Transverse colon (tissue), 4 donors: ENCODE data around the gene INPP4B. TPM values are rescaled to one million over a fixed set of nuclear protein-coding genes. Genes with fewer than 3 reads are reported as not detected.

Experiments
- DNase-seq: peaks from one replicate; pipeline ENCODE4 v3.0.0-alpha.2; 2019
- H3K27ac ChIP-seq, 4 donors: fragments of 200-600 bp; sonication (generic); 2 replicates each; pipeline ENCODE4 v1.5.1; 2016 to 2018; ENCODE audit warnings: inconsistent platforms in 4 of 4
- H3K27me3 ChIP-seq: fragments of 200-600 bp; sonication (generic); 2 replicates; pipeline ENCODE4 v1.5.1; 2017; ENCODE audit warnings: inconsistent platforms
- H3K36me3 ChIP-seq, 4 donors: fragments of 200-600 bp; sonication (generic); 2 replicates each; pipeline ENCODE4 v1.5.1; 2017 to 2019; ENCODE audit warnings: inconsistent platforms in 4 of 4
- H3K4me1 ChIP-seq, 4 donors: fragments of 200-600 bp; sonication (generic); 2 replicates each; pipeline ENCODE4 v1.5.1; 2017 to 2020; ENCODE audit warnings: inconsistent platforms in 4 of 4
- H3K4me3 ChIP-seq, 4 donors: fragments of 200-600 bp; sonication (generic); 1 replicate in 1 of 4; 2 replicates in 3 of 4; pipeline versions ENCODE4 v1.5.1 to v1.6.1; 2017 to 2019; ENCODE audit warnings: inconsistent platforms in 4 of 4
- H3K9me3 ChIP-seq, 2 donors: fragments of 200-600 bp; sonication (generic); 2 replicates each; pipeline ENCODE4 v1.5.1; 2017 to 2019; ENCODE audit warnings: inconsistent platforms in 2 of 2
- EP300 ChIP-seq: sonication (generic); formaldehyde crosslinking; IDR thresholded peaks from one replicate; pipeline ENCODE4 v1.6.1; 2017; ENCODE audit warnings: antibody characterized with exemption, low read depth
- POLR2A ChIP-seq: fragments of 450-650 bp; IDR thresholded peaks from one replicate; pipeline ENCODE4 v1.6.1; 2016; ENCODE audit warnings: antibody characterized with exemption, mild to moderate bottlenecking, moderate library complexity
- POLR2AphosphoS5 ChIP-seq, 3 donors: sonication (generic); formaldehyde crosslinking; IDR thresholded peaks; one replicate each; pipeline ENCODE4 v1.6.1; 2016; ENCODE audit warnings: antibody characterized with exemption in 3 of 3
- WGBS, 2 donors: methylation state at CpG; one replicate each; pipeline ENCODE4 v1.1.5; 2018; ENCODE audit warnings: low coverage in 1 of 2; 5-methylcytosine and 5-hydroxymethylcytosine counted together
- in situ Hi-C, 4 donors: fragments of 200-750 bp; cut with MboI; loops; one replicate each; pipeline versions ENCODE4 v1.15.0 to v1.15.1; 2017; ENCODE audit warnings: low sequenced_read_pairs in 3 of 4, low pct_ligation_motif_present in 1 of 4, low pct_unique_long_range_greater_than_20kb in 1 of 4
- intact Hi-C: fragments of 100-400 bp; cut with DNase I; formaldehyde crosslinking; loops from one replicate; pipeline ENCODE4 v1.15.1; 2023; ENCODE audit warnings: low total_unique reads
- total RNA-seq, 4 donors: library from RNA; depleted of rRNA; stranded (reverse); fragments of >200 nt; gene quantifications; one replicate each; pipeline ENCODE4 v1.1.0, GENCODE V29; 2016
- TF ChIP-seq, protein P1 (sequence below), 5 experiments: fragments of 200-600 bp in 3 of 5; fragments of 450-650 bp in 2 of 5; sonication (generic) in 3 of 5; IDR thresholded peaks; 1 replicate in 2 of 5; 2 replicates in 3 of 5; pipeline ENCODE4 v1.5.1; 2016 to 2017; ENCODE audit warnings: antibody characterized with exemption in 5 of 5, inconsistent platforms in 3 of 5, mild to moderate bottlenecking in 2 of 5, moderate library complexity in 1 of 5

Gene INPP4B
- total RNA-seq, 4 donors from 2014 or later, result 18.3 to 33.8 (median 31.4) TPM

DNA sequence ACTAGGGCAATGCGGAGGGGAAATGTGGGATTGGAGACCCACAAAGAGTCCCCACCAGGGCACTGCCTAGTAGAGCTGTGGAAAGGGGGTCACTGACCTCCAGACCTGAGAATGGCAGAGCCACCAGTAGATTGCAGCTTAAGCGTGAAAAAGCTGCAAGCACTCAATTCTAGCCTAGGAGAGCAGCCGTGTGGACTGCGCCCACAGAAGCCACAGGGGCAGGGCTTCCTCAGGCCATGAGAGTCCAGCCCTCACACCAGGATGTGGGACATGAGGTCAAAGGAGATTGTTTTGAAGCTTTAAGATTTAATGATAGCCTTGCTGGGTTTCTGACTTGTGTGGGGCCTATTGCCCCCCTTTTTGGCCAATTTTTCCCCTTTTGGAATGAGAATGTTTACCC lies 379.0 kb downstream of the INPP4B start:
- intact Hi-C loops, result no loop called here
- no peaks in the 10 kb centered on the region for H3K36me3 ChIP-seq
- no peak for DNase-seq
- TF ChIP-seq POLR2AphosphoS5 (IDR thresholded peaks at IDR 0.05) (no peak), POLR2A (no peak), EP300 (no peak)
- TF ChIP-seq, protein P1, sequence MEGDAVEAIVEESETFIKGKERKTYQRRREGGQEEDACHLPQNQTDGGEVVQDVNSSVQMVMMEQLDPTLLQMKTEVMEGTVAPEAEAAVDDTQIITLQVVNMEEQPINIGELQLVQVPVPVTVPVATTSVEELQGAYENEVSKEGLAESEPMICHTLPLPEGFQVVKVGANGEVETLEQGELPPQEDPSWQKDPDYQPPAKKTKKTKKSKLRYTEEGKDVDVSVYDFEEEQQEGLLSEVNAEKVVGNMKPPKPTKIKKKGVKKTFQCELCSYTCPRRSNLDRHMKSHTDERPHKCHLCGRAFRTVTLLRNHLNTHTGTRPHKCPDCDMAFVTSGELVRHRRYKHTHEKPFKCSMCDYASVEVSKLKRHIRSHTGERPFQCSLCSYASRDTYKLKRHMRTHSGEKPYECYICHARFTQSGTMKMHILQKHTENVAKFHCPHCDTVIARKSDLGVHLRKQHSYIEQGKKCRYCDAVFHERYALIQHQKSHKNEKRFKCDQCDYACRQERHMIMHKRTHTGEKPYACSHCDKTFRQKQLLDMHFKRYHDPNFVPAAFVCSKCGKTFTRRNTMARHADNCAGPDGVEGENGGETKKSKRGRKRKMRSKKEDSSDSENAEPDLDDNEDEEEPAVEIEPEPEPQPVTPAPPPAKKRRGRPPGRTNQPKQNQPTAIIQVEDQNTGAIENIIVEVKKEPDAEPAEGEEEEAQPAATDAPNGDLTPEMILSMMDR (IDR thresholded peaks at IDR 0.05), result no peak
- H3K27me3 ChIP-seq, result no peaks in the 10 kb centered on the region
- WGBS, 2 donors, result 88 to 95% methylated on average over 3 to 4 of the region's 4 CpGs
- peaks cover 0 to 6% (median 2%) of the 10 kb centered on the region in 4 donors for H3K4me1 ChIP-seq
- H3K27ac ChIP-seq, result no peak overlapping the region
- H3K9me3 ChIP-seq, result no peaks in the 10 kb centered on the region
- no peak overlapping the region for H3K4me3 ChIP-seq
- in situ Hi-C loops, result no loop called here

DNA sequence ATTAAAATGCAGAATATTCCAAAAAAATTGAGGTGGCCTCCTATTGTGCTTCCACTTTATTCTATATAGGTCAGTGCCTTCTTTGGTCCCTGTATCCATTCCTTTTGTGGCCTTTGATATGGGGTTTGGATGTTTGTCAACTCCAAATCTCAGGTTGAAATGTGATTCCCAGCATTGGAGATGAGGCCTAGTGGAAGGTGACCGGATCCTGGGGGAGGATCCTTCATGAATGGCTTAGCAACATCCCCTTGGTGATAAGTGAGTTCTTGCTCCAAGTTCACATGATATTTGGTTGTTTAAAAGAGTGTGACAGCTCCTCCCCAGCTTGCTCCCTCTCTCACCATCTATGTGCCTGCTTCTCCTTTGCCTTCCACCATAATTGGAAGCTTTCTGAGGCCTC lies 380.6 kb downstream of the INPP4B start:
- in situ Hi-C loops, result no loop called here

DNA sequence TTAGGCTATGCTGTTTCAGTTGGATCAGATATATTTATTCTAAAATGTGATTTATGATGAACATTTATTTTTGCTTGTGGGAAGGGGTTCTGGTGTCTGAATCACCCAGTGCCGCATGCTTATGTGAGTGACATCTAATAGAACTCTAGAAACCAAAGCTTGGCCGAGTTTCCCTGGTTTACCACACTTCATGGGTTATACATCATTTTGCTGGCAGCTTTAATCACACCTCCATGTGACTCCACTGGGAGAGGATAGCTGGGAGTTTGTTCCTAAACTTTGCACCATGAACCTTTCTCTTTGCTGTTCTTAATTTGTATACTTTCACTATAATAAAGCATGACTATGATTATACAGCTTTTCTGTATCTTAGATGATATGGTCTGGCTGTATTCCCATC lies 382.9 kb downstream of the INPP4B start:
- in situ Hi-C loops (no loop called here), intact Hi-C loops (no loop called here)
- no peaks in the 10 kb centered on the region for H3K9me3 ChIP-seq
- no peaks in the 10 kb centered on the region for H3K36me3 ChIP-seq
- 25 to 61% methylated on average over 2 of the region's 2 CpGs for WGBS, 2 donors
- peak; percentile 29 for DNase-seq
- TF ChIP-seq, protein P1 (IDR thresholded peaks at IDR 0.05), result no peak
- TF ChIP-seq POLR2AphosphoS5 (IDR thresholded peaks at IDR 0.05) (no peak), EP300 (no peak), POLR2A (no peak)
- H3K4me1 ChIP-seq, result peaks cover 0 to 6% (median 2%) of the 10 kb centered on the region in 4 donors
- no peaks in the 10 kb centered on the region for H3K27me3 ChIP-seq
- peak overlapping the region in 1 of 4 donors; percentile 3 for H3K27ac ChIP-seq
- H3K4me3 ChIP-seq, result no peak overlapping the region

More for the DNA sequence above, 380.6 kb downstream of the INPP4B start:
- Histone ChIP-seq H3K27me3 (no peaks in the 10 kb centered on the region), H3K4me3 (no peak overlapping the region), H3K4me1 (peaks cover 0 to 6% (median 2%) of the 10 kb centered on the region in 4 donors), H3K27ac (no peak overlapping the region), H3K36me3 (no peaks in the 10 kb centered on the region), H3K9me3 (no peaks in the 10 kb centered on the region)
- WGBS, 2 donors, result 83 to 91% methylated on average over 1 of the region's 1 CpG
- no peak for TF ChIP-seq POLR2A
- no peak for TF ChIP-seq EP300
- TF ChIP-seq POLR2AphosphoS5 (IDR thresholded peaks at IDR 0.05), result no peak
- intact Hi-C loops, result no loop called here
- no peak for DNase-seq

DNA sequence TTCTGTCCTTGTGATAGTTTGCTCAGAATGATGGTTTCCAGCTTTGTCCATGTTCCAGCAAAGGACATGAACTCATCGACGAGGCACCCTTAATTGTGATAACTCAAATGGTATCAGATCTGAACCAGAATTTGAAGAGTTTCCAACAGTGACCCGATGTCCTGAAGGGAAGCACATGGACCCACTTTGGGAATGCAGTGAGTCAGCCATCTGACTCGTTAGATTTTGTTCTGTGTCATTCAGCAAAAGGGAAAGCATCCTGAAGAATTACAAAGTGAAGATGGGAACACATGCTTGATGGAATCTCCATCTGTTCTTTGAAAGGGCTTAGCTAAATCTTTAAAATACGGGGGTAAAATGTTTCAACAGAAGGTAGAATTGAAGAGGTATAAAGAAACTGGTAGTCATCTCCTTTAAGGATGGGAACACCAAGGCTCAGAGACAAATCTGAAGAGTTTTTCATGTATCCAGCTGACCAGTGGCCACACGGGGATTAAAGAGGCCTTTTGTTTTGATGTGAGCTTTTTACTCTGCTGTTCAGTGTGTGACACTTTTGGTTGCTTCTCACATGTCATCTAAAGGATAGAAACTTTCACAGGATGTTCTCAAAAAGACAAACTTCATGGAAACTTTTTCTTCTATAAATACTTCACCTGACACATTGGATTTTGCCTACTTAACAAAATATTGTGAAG lies 393.8 kb downstream of the INPP4B start:
- intact Hi-C loops, result no loop called here
- no peak overlapping the region for H3K27ac ChIP-seq
- no peak for DNase-seq

More for the DNA sequence above, 393.8 kb downstream of the INPP4B start:
- Histone ChIP-seq H3K27me3 (no peaks in the 10 kb centered on the region), H3K4me3 (no peak overlapping the region), H3K4me1 (no peaks in the 10 kb centered on the region), H3K9me3 (no peaks in the 10 kb centered on the region), H3K36me3 (no peaks in the 10 kb centered on the region)
- WGBS, 2 donors, result 76 to 78% methylated on average over 6 of the region's 6 CpGs
- TF ChIP-seq EP300, result no peak
- TF ChIP-seq POLR2A, result no peak
- TF ChIP-seq, protein P1 (IDR thresholded peaks at IDR 0.05), result no peak
- TF ChIP-seq POLR2AphosphoS5 (IDR thresholded peaks at IDR 0.05), result no peak
- in situ Hi-C loops, result no loop called here
